RWPE2 (cell line): ENCODE results near the gene OVCA2.

Experiments
- ATAC-seq: fragments of 200-7000 bp; cut with Tn5 transposase; 3 replicates; pipeline ENCODE4 v1.9.1; 2021; ENCODE audit warnings: low read depth
- DNase-seq: peaks from one replicate; pipeline ENCODE4 v3.0.0-alpha.2; 2020; ENCODE audit warnings: low spot score
- H3K27ac ChIP-seq: fragments of 450-650 bp; 2 replicates; pipeline ENCODE4 v1.5.1; 2017; ENCODE audit warnings: mild to moderate bottlenecking; ENCODE audit not compliant: poor library complexity, severe bottlenecking
- H3K27me3 ChIP-seq: fragments of 250-450 bp; sonication (Bioruptor Pico); 2 replicates; pipeline ENCODE4 v1.5.1; 2021; ENCODE audit warnings: mild to moderate bottlenecking, moderate library complexity; ENCODE audit not compliant: insufficient read depth, poor library complexity, severe bottlenecking
- H3K36me3 ChIP-seq: fragments of 250-450 bp; sonication (Bioruptor Pico); 2 replicates; pipeline ENCODE4 v1.5.1; 2020; ENCODE audit warnings: low read depth, mild to moderate bottlenecking, moderate library complexity
- H3K4me1 ChIP-seq: fragments of 250-450 bp; sonication (Bioruptor Pico); 2 replicates; pipeline ENCODE4 v1.5.1; 2021; ENCODE audit warnings: mild to moderate bottlenecking, moderate library complexity; ENCODE audit not compliant: insufficient read depth, poor library complexity, severe bottlenecking
- H3K4me3 ChIP-seq: fragments of 250-450 bp; sonication (Bioruptor Pico); 2 replicates; pipeline ENCODE4 v1.5.1; 2021; ENCODE audit warnings: mild to moderate bottlenecking, moderate library complexity; ENCODE audit not compliant: severe bottlenecking
- H3K9me3 ChIP-seq: fragments of 250-450 bp; sonication (Bioruptor Pico); 2 replicates; pipeline ENCODE4 v1.5.1; 2021; ENCODE audit warnings: mild to moderate bottlenecking, moderate library complexity; ENCODE audit not compliant: severe bottlenecking
- TF ChIP-seq, protein P1 (sequence below): fragments of 450-650 bp; IDR thresholded peaks from one replicate; pipeline ENCODE4 v1.5.1; 2017; ENCODE audit warnings: mild to moderate bottlenecking, moderate library complexity; ENCODE audit not compliant: poor library complexity, severe bottlenecking

OVCA2 gene

GRCh38 chr17:2084036-2084765, 42.4 kb downstream of the OVCA2 start:
- Histone ChIP-seq H3K9me3 (no peaks in the 10 kb centered on the region), H3K36me3 (peaks cover 7% of the 10 kb centered on the region), H3K27me3 (no peaks in the 10 kb centered on the region), H3K4me1 (peaks cover 22% of the 10 kb centered on the region), H3K27ac (peak overlapping the region; percentile 38), H3K4me3 (no peak overlapping the region)
- no peak for DNase-seq
- TF ChIP-seq, protein P1, sequence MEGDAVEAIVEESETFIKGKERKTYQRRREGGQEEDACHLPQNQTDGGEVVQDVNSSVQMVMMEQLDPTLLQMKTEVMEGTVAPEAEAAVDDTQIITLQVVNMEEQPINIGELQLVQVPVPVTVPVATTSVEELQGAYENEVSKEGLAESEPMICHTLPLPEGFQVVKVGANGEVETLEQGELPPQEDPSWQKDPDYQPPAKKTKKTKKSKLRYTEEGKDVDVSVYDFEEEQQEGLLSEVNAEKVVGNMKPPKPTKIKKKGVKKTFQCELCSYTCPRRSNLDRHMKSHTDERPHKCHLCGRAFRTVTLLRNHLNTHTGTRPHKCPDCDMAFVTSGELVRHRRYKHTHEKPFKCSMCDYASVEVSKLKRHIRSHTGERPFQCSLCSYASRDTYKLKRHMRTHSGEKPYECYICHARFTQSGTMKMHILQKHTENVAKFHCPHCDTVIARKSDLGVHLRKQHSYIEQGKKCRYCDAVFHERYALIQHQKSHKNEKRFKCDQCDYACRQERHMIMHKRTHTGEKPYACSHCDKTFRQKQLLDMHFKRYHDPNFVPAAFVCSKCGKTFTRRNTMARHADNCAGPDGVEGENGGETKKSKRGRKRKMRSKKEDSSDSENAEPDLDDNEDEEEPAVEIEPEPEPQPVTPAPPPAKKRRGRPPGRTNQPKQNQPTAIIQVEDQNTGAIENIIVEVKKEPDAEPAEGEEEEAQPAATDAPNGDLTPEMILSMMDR, result no peak
- peak; percentile 57 for ATAC-seq

GRCh38 chr17:2084766-2085647, 43.2 kb downstream of the OVCA2 start:
- ATAC-seq (peak; percentile 28; the same call in 2 of the 3 replicates), DNase-seq (no peak)
- Histone ChIP-seq H3K9me3 (no peaks in the 10 kb centered on the region), H3K27me3 (no peaks in the 10 kb centered on the region), H3K27ac (peak overlapping the region; percentile 38), H3K36me3 (peaks cover 6% of the 10 kb centered on the region), H3K4me1 (peaks cover 22% of the 10 kb centered on the region), H3K4me3 (no peak overlapping the region)
- TF ChIP-seq, protein P1, result no peak

DNA sequence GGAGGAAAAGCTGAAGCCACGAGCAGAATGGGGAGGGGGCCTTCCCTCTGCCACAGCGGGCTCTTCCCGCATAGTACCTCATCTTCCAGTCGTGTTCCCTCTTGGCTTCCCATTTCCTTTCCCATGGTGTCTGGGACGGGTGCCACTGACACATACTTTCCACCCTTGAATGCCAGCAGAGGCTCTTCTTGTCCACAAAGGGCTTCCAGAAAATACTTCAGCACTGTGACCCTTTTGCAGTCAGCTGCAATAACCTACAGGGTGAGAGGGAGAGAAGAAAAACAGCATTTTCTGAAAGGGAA, 43.8 kb downstream of the OVCA2 start:
- DNase-seq (no peak), ATAC-seq (no peak)
- TF ChIP-seq, protein P1, result no peak
- Histone ChIP-seq H3K27ac (peak overlapping the region; percentile 38), H3K36me3 (peaks cover 6% of the 10 kb centered on the region), H3K4me1 (peaks cover 22% of the 10 kb centered on the region), H3K27me3 (no peaks in the 10 kb centered on the region), H3K4me3 (no peak overlapping the region), H3K9me3 (no peaks in the 10 kb centered on the region)

GRCh38 chr17:2086306-2086705, 44.5 kb downstream of the OVCA2 start:
- H3K27me3 ChIP-seq, result no peaks in the 10 kb centered on the region
- H3K36me3 ChIP-seq, result no peaks in the 10 kb centered on the region
- DNase-seq, result no peak
- H3K27ac ChIP-seq, result no peak overlapping the region
- H3K4me1 ChIP-seq, result peaks cover 24% of the 10 kb centered on the region
- ATAC-seq, result no peak
- TF ChIP-seq, protein P1, result no peak
- no peaks in the 10 kb centered on the region for H3K9me3 ChIP-seq
- H3K4me3 ChIP-seq, result no peak overlapping the region
